DOHH2 (cell line): ENCODE measurements around the gene STX16.

Experiments used
- EZH2phosphoT487 ChIP-seq: fragments of 200-600 bp; sonication (generic); IDR thresholded peaks from 2 replicates; pipeline ENCODE4 v1.6.1; 2017; ENCODE audit warnings: borderline replicate concordance, mild to moderate bottlenecking, antibody characterized with exemption, low read length, moderate library complexity, mixed read lengths
- TF ChIP-seq, protein P1 (sequence below): fragments of 200-600 bp; sonication (generic); IDR thresholded peaks from one replicate; pipeline ENCODE4 v1.5.1; 2014; ENCODE audit warnings: antibody characterized with exemption, mild to moderate bottlenecking, low read depth, low read length; ENCODE audit not compliant: poor library complexity, severe bottlenecking

DNA sequence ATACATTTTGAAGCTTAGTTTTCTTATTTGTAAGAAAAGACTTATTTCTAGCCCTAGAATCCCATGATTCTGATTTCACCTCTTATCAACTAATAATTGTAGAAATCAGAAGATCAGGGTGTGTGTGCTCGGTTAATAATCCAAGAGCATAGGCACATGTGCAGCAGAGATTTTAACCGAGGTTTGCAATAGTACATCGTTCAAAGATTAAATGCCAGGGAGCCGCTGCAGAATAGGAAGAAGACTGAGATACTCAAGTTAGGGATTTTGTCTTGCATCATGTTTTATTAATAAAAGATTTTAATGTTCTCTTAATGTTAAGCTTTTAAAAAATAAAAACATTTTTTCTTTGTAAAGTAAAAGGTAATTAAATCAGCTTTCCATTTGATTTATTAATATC, 6.9 kb downstream of the STX16 start:
- TF ChIP-seq, protein P1, sequence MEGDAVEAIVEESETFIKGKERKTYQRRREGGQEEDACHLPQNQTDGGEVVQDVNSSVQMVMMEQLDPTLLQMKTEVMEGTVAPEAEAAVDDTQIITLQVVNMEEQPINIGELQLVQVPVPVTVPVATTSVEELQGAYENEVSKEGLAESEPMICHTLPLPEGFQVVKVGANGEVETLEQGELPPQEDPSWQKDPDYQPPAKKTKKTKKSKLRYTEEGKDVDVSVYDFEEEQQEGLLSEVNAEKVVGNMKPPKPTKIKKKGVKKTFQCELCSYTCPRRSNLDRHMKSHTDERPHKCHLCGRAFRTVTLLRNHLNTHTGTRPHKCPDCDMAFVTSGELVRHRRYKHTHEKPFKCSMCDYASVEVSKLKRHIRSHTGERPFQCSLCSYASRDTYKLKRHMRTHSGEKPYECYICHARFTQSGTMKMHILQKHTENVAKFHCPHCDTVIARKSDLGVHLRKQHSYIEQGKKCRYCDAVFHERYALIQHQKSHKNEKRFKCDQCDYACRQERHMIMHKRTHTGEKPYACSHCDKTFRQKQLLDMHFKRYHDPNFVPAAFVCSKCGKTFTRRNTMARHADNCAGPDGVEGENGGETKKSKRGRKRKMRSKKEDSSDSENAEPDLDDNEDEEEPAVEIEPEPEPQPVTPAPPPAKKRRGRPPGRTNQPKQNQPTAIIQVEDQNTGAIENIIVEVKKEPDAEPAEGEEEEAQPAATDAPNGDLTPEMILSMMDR: no peak
- no peak for TF ChIP-seq EZH2phosphoT487
